Heart right ventricle (tissue), 16 donors: ENCODE data around the gene KDM2A. TPM values are rescaled to one million over a fixed set of nuclear protein-coding genes. Genes with fewer than 3 reads are reported as not detected.
"Not testable (repeated sequence)": the region's sequence is repeated elsewhere in the genome, so short reads cannot be mapped to it uniquely, and the experiment has no call there.

Experiments
- ATAC-seq, 8 donors: fragments of 200-7000 bp; cut with Tn5 transposase; one replicate each; pipeline ENCODE4 v1.9.1; 2020; ENCODE audit warnings: mild to moderate bottlenecking in 8 of 8, moderate library complexity in 8 of 8, moderate number of reproducible peaks in 1 of 8
- DNase-seq, 2 donors: peaks; one replicate each; pipeline ENCODE4 v3.0.0-alpha.2; 2020
- H3K27ac ChIP-seq, 10 donors: fragments of 200-600 bp; sonication (generic) in 2 of 10; one replicate each; pipeline versions ENCODE4 v1.5.0 to v1.8.0; 2020 to 2022; ENCODE audit warnings: mild to moderate bottlenecking in 3 of 10
- H3K27me3 ChIP-seq, 7 donors: fragments of 200-600 bp; one replicate each; pipeline ENCODE4 v1.8.0; 2021 to 2022; ENCODE audit warnings: mild to moderate bottlenecking in 2 of 7
- H3K36me3 ChIP-seq, 9 donors: fragments of 200-600 bp; sonication (generic) in 1 of 9; one replicate each; pipeline versions ENCODE4 v1.5.0 to v1.8.0; 2020 to 2022; ENCODE audit warnings: mild to moderate bottlenecking in 2 of 9
- H3K4me1 ChIP-seq, 9 donors: fragments of 200-600 bp; sonication (generic) in 1 of 9; one replicate each; pipeline versions ENCODE4 v1.5.0 to v1.8.0; 2020 to 2022; ENCODE audit warnings: mild to moderate bottlenecking in 4 of 9
- H3K4me3 ChIP-seq, 10 donors: fragments of 200-600 bp; sonication (generic) in 2 of 10; one replicate each; pipeline versions ENCODE4 v1.5.0 to v1.8.0; 2020 to 2022; ENCODE audit warnings: mild to moderate bottlenecking in 7 of 10, moderate library complexity in 2 of 10
- H3K9me3 ChIP-seq, 11 donors: fragments of 200-600 bp in 10 of 11; sonication (generic) in 2 of 11; one replicate each; pipeline versions ENCODE4 v1.5.0 to v1.8.0; 2013 to 2022; ENCODE audit warnings: mild to moderate bottlenecking in 2 of 11, control low read depth in 1 of 11, moderate library complexity in 1 of 11
- CTCF ChIP-seq, 9 donors: fragments of 200-600 bp; sonication (generic) in 2 of 9; IDR thresholded peaks; one replicate each; pipeline versions ENCODE4 v1.5.0 to v1.8.0; 2021 to 2022; ENCODE audit warnings: antibody characterized with exemption in 9 of 9, mild to moderate bottlenecking in 5 of 9, moderate library complexity in 1 of 9
- WGBS, 2 donors: extraction: QIAGEN DNeasy Blood & Tissue Kit; methylation state at CpG; one replicate each; pipeline ENCODE4 v1.1.7; 2013; ENCODE audit warnings: inconsistent platforms in 1 of 2; 5-methylcytosine and 5-hydroxymethylcytosine counted together
- intact Hi-C, 10 donors: fragments of 100-400 bp; cut with DNase I; formaldehyde crosslinking; loops; one replicate each; pipeline versions ENCODE4 v1.11.1 to v1.14.2; 2022
- polyA plus RNA-seq, 2 donors: library from polyadenylated mRNA; stranded (reverse); fragments of 200-250 nt; gene quantifications; one replicate each; pipeline ENCODE4 v1.2.3, GENCODE V29; 2013
- total RNA-seq, 10 donors: library from RNA; stranded (reverse); fragmentation: NEBNext Ultra II Directional in 3 of 10; extraction: Animal tissue kit (Norgen Biotek cat#: 25700) in 3 of 10; gene quantifications; one replicate each; pipeline versions ENCODE4 v1.2.1 to v1.2.4, GENCODE V29; 2021 to 2023
- donor health status: Arrhythmogenic right ventricular cardiomyopathy.
- donor health status: ischemic (EF 13 %, LVEDD 7.1; RV severe dilation, severe dysfunction).
- donor health status: healthy with polysubstance abuse.
- donor health status: DM: no; HTN: yes; CAD: no.
- donor health status: DM: no; HTN: no; CAD: no.
- donor health status: ischemic (EF 25% LVEDD 6.9; RV normal size, moderate dysfunction).
- donor health status: ischemic (EF 25% LVEDD 5.7; RV mildly dilated, moderate dysfunction).
- donor health status: healthy.
- donor health status: DM: yes; HTN: yes; CAD: no.
- donor health status: Ischemic cardiomyopathy.
- donor health status: ischemic (EF 35%, LVEDD 5.7; RV mildly dilated, moderate dysfunction).
- donor health status: nonischemic (EF 11% LVEDD 7.7; RV severe dilation, severe dysfunction).
- donor health status: DM: yes; HTN: yes; CAD: no.
- donor health status: PGD.
- donor health status: ischemic (EF 29% LVEDD 5.4; RV normal size, mild dysfunction).
- donor health status: nonischemic (EF 23%, LVEDD 6.1; RV moderate dilation, normal function).

The KDM2A gene
- total and polyA plus RNA-seq, 12 donors: 16.5 to 45.7 (median 37.1) TPM

GRCh38 chr11:67120456-67120855 is 1.4 kb downstream of the KDM2A start:
- TF ChIP-seq CTCF (IDR thresholded peaks at IDR 0.05): no peak
- no peak for ATAC-seq
- intact Hi-C loops: no loop called here
- Histone ChIP-seq H3K4me1 (peaks cover 18 to 54% (median 26%) of the 10 kb centered on the region in 9 donors), H3K27me3 (no peaks in the 10 kb centered on the region), H3K9me3 (no peaks in the 10 kb centered on the region), H3K36me3 (peaks cover 0 to 39% (median 4%) of the 10 kb centered on the region in 9 donors), H3K27ac (peak overlapping the region; percentile 82 to 100 (median 97)), H3K4me3 (peak overlapping the region; percentile 85 to 98 (median 94))
- 0% methylated on average over 12 of the region's 12 CpGs for WGBS, 2 donors
- no peak for DNase-seq

DNA sequence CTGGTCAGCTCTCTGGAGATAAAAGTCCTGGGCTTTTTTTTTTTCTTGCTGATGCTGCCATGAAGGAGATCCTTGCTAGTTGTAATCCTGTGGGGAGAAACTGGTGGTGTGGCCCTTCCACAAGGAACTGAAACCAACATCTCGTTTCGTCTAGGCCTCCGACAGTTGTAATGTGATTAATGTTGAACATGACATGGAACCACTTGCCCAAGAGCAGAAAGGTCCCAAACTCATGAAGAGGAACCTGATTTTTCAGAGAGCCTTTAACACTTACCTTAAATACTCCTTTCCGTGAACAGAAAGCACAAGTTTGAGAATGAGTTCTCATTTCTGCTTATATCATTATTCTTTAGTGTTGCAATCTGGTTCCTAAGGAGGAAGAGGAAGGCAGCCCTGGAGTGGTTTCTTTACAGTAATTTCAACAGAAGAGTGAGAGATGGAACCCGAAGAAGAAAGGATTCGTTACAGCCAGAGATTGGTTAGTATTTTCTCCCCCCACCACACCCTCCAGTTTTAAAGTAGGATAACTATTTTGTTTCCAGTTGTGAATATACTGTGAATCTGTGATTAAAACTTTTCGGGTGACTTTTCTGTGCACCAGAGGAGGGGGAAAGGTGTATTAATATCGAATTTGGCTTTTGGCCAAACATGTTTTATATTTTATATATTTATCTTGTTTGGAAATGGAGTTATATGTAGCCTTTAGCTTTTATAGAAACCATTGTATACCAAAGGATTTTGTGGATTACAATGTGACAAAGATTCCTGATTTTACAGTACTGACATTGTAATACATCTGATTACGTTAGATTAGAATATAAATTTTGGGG is 2.0 kb downstream of the KDM2A start:
- DNase-seq (peak in 1 of 2 donors; percentile 13), ATAC-seq (no peak)
- Histone ChIP-seq H3K4me1 (peaks cover 18 to 50% (median 26%) of the 10 kb centered on the region in 9 donors), H3K27ac (peak overlapping the region in 8 of 10 donors; percentile 82 to 100 (median 98)), H3K4me3 (peak overlapping the region; percentile 85 to 98 (median 94)), H3K9me3 (no peaks in the 10 kb centered on the region), H3K27me3 (no peaks in the 10 kb centered on the region), H3K36me3 (peaks cover 0 to 43% (median 4%) of the 10 kb centered on the region in 9 donors)
- TF ChIP-seq CTCF (IDR thresholded peaks at IDR 0.05): no peak
- WGBS, 2 donors: 8 to 11% methylated on average over 9 of the region's 9 CpGs
- intact Hi-C loops: no loop called here

DNA sequence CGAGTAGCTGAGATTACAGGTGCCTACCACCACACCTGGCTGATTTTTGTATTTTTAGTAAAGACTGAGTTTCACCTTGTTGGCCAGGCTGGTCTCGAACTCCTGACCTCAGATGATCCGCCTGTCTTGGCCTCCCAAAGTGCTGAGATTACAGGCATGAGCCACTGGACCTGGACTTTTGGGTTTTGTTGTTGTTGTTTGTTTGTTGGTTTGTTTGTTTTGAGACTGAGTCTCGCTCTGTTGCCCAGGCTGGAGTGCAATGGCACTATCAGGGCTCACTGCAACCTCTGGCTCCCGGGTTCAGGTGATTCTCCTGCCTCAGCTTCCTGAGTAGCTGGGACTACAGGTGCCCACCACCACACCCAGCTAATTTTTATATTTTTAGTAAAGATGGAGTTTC is 4.7 kb downstream of the KDM2A start:
- H3K27me3 ChIP-seq, intact Hi-C loops, H3K27ac ChIP-seq, DNase-seq, H3K4me3 ChIP-seq, ATAC-seq, H3K9me3 ChIP-seq: not testable (repeated sequence)
- H3K36me3 ChIP-seq: peaks cover 0 to 70% (median 4%) of the 10 kb centered on the region in 9 donors
- 85 to 86% methylated on average over 5 of the region's 5 CpGs for WGBS, 2 donors
- H3K4me1 ChIP-seq: peaks cover 18 to 57% (median 30%) of the 10 kb centered on the region in 9 donors

- 95 to 96% methylated on average over 8 of the region's 8 CpGs for WGBS, 2 donors
- H3K4me3 ChIP-seq, ATAC-seq, intact Hi-C loops, H3K9me3 ChIP-seq, DNase-seq, H3K27me3 ChIP-seq, H3K27ac ChIP-seq: not testable (repeated sequence)
- Histone ChIP-seq H3K36me3 (peaks cover 0 to 93% (median 8%) of the 10 kb centered on the region in 9 donors), H3K4me1 (peaks cover 17 to 53% (median 28%) of the 10 kb centered on the region in 9 donors)
These were observed 7.2 kb downstream of the KDM2A start for GRCh38 chr11:67126243-67126642.

DNA sequence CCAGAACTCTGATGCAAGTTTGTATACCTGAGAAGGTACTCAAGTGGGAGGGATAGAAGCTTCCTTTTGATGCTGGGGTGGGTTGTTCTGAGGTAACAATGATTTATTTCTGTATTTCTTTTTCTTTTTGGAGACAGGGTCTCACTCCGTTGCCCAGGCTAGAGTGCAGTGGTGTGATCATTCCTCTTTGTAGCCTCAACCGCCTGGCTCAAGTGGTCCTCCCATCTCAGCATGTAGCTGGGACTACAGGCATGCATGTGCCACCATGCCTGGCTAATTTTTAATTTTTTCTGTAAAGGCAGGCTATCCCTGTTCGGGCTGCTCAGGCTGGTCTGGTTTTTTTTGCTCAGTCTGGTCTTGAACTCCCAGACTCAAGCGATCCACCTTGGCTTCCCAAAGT is 7.9 kb downstream of the KDM2A start:
- H3K36me3 ChIP-seq: peaks cover 0 to 98% (median 9%) of the 10 kb centered on the region in 9 donors
- no peak for ATAC-seq
- H3K4me3 ChIP-seq: no peak overlapping the region
- H3K4me1 ChIP-seq: peaks cover 9 to 45% (median 21%) of the 10 kb centered on the region in 9 donors
- no peaks in the 10 kb centered on the region for H3K27me3 ChIP-seq
- intact Hi-C loops: no loop called here
- 84 to 85% methylated on average over 4 of the region's 4 CpGs for WGBS, 2 donors
- TF ChIP-seq CTCF (IDR thresholded peaks at IDR 0.05): no peak
- DNase-seq: no peak
- no peaks in the 10 kb centered on the region for H3K9me3 ChIP-seq
- H3K27ac ChIP-seq: no peak overlapping the region

DNA sequence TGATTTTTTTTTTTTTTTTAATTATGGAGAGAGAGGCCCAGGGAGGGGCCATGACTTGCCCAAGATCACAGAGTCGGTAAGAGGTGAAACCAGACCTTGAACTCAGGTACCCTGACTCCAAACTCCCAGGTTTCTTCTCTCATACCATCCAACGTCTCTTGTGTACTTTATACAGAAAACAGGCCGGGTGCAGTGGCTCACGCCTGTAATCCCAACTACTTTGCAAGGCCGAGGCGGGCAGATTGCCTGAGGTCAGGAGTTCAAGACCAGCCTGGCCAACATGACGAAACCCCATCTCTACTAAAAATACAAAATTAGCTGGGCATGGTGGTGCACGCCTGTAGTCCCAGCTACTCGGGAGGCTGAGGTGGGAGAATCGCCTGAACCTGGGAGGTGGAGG is 11.8 kb downstream of the KDM2A start:
- H3K9me3 ChIP-seq, ATAC-seq, intact Hi-C loops, DNase-seq, H3K27me3 ChIP-seq, H3K4me3 ChIP-seq, H3K27ac ChIP-seq: not testable (repeated sequence)
- peaks cover 0 to 18% (median 0%) of the 10 kb centered on the region in 9 donors for H3K4me1 ChIP-seq
- 93% methylated on average over 10 of the region's 10 CpGs for WGBS, 2 donors
- H3K36me3 ChIP-seq: peaks cover 0 to 100% (median 41%) of the 10 kb centered on the region in 9 donors
